Measurements from ENCODE around the gene MRRF. TPM values are rescaled to one million over a fixed set of nuclear protein-coding genes. Genes with fewer than 3 reads are reported as not detected.

The MRRF gene
- total RNA-seq, 1 experiment from 2014 or later: 42.3 TPM

GRCh38 chr9:122262073-122262472, 2.6 kb upstream of the MRRF start (continued):
- TF ChIP-seq ATF3 (CRISPR knock-in tag; conservative IDR thresholded peaks at IDR 0.05): no peak
- TF ChIP-seq PRRX2 (CRISPR knock-in tag; IDR thresholded peaks at IDR 0.05): no peak
- TF ChIP-seq TP53 (CRISPR knock-in tag; IDR thresholded peaks at IDR 0.05): no peak
- no peak for TF ChIP-seq MLX (CRISPR knock-in tag; IDR thresholded peaks at IDR 0.05)

DNA sequence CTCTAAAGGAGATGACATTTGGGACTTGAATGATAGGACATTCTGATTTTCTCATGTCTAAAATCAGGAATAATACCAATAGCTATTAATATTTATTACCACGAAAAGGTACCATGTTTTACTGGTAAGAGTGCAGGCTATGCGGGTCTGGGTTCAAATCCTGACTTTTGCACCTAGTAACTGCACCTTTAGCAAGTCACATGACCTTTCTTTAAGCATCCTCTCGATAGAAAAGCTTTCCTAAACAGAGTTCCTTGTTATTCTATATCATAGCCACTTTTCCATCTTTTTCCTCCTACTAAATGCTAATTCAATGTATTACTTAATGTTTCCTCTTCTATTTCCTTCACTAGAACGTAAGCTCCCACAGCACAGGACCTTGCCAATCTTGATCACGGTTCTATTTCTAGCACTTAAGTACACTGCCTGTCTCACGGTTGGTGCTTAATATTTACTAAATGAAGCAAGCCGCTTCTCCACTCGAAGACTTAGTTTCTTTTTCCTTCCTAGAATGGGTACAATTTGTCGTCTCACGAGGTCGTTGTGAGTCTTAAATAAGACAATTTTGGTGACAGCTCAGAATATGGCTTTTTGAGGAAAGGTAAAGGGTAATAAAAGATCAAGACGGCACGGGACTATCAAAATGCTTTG, 858 bp upstream of the MRRF start:
- H3K27ac Mint-ChIP-seq: peak overlapping the region; percentile 99
- H3K36me3 Mint-ChIP-seq: peaks cover 15% of the 10 kb centered on the region
- no peak for ATAC-seq
- CTCF ChIA-PET: interaction anchor here (1.2 to 2.5 kb wide), 5 partner anchors 73 to 165 kb away, joined by 5 to 15 read pairs (median 14); no protein-coding TSS in a partner anchor
- TF ChIP-seq FOXJ3 (CRISPR knock-in tag; IDR thresholded peaks at IDR 0.05; ENCODE audit: borderline replicate concordance) (no peak), ESRRA (CRISPR knock-in tag; IDR thresholded peaks at IDR 0.05; ENCODE audit: borderline replicate concordance) (no peak), ATF1 (CRISPR knock-in tag; IDR thresholded peaks at IDR 0.05) (no peak), CBFB (CRISPR knock-in tag; IDR thresholded peaks at IDR 0.05; ENCODE audit: low read depth) (no peak), KAT7 (CRISPR knock-in tag; IDR thresholded peaks at IDR 0.05; ENCODE audit: borderline replicate concordance) (no peak), ZNF263 (CRISPR knock-in tag; IDR thresholded peaks at IDR 0.05; ENCODE audit: low read depth) (no peak), ZNF416 (CRISPR knock-in tag; IDR thresholded peaks at IDR 0.05) (no peak)
- TF ChIP-seq, protein P1, sequence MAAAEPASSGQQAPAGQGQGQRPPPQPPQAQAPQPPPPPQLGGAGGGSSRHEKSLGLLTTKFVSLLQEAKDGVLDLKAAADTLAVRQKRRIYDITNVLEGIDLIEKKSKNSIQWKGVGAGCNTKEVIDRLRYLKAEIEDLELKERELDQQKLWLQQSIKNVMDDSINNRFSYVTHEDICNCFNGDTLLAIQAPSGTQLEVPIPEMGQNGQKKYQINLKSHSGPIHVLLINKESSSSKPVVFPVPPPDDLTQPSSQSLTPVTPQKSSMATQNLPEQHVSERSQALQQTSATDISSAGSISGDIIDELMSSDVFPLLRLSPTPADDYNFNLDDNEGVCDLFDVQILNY (CRISPR knock-in tag; IDR thresholded peaks at IDR 0.05): no peak
- TF ChIP-seq, protein P2, sequence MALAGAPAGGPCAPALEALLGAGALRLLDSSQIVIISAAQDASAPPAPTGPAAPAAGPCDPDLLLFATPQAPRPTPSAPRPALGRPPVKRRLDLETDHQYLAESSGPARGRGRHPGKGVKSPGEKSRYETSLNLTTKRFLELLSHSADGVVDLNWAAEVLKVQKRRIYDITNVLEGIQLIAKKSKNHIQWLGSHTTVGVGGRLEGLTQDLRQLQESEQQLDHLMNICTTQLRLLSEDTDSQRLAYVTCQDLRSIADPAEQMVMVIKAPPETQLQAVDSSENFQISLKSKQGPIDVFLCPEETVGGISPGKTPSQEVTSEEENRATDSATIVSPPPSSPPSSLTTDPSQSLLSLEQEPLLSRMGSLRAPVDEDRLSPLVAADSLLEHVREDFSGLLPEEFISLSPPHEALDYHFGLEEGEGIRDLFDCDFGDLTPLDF (CRISPR knock-in tag; IDR thresholded peaks at IDR 0.05): no peak
- DNase-seq (ENCODE audit: low spot score): no peak
- peaks cover 20% of the 10 kb centered on the region for H3K4me1 Mint-ChIP-seq
- H3K4me3 Mint-ChIP-seq: peak overlapping the region; percentile 95
- no peaks in the 10 kb centered on the region for H3K27me3 Mint-ChIP-seq (ENCODE audit: low read depth)
- POLR2A ChIA-PET: interaction anchor here (1.2 to 1.4 kb wide), 3 partner anchors 48 to 74 kb away, joined by 3 to 5 read pairs (median 3); no protein-coding TSS in a partner anchor
- H3K9me3 Mint-ChIP-seq: no peaks in the 10 kb centered on the region

- POLR2A ChIA-PET: interaction anchor here (0.9 to 1.4 kb wide), 7 partner anchors 10 to 139 kb away, joined by 3 to 5 read pairs (median 3); no protein-coding TSS in a partner anchor
- DNase-seq (ENCODE audit: low spot score): no peak
- no peak for TF ChIP-seq PRRX2 (CRISPR knock-in tag; IDR thresholded peaks at IDR 0.05)
- TF ChIP-seq ATF6 (CRISPR knock-in tag; IDR thresholded peaks at IDR 0.05): no peak
- no peak for TF ChIP-seq JAZF1 (CRISPR knock-in tag; IDR thresholded peaks at IDR 0.05)
- TF ChIP-seq ZNF416 (CRISPR knock-in tag; IDR thresholded peaks at IDR 0.05): no peak
- TF ChIP-seq, protein P3, sequence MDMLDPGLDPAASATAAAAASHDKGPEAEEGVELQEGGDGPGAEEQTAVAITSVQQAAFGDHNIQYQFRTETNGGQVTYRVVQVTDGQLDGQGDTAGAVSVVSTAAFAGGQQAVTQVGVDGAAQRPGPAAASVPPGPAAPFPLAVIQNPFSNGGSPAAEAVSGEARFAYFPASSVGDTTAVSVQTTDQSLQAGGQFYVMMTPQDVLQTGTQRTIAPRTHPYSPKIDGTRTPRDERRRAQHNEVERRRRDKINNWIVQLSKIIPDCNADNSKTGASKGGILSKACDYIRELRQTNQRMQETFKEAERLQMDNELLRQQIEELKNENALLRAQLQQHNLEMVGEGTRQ (CRISPR knock-in tag; IDR thresholded peaks at IDR 0.05): peak; percentile 85
- no peak for TF ChIP-seq NFYB (CRISPR knock-in tag; conservative IDR thresholded peaks at IDR 0.05; ENCODE audit: low read depth)
- TF ChIP-seq TEAD4 (CRISPR knock-in tag; IDR thresholded peaks at IDR 0.05): no peak
- TF ChIP-seq HMGA2 (CRISPR knock-in tag; IDR thresholded peaks at IDR 0.05): no peak
- no peak for TF ChIP-seq ZNF138 (CRISPR knock-in tag; conservative IDR thresholded peaks at IDR 0.05)
- TF ChIP-seq, protein P4, sequence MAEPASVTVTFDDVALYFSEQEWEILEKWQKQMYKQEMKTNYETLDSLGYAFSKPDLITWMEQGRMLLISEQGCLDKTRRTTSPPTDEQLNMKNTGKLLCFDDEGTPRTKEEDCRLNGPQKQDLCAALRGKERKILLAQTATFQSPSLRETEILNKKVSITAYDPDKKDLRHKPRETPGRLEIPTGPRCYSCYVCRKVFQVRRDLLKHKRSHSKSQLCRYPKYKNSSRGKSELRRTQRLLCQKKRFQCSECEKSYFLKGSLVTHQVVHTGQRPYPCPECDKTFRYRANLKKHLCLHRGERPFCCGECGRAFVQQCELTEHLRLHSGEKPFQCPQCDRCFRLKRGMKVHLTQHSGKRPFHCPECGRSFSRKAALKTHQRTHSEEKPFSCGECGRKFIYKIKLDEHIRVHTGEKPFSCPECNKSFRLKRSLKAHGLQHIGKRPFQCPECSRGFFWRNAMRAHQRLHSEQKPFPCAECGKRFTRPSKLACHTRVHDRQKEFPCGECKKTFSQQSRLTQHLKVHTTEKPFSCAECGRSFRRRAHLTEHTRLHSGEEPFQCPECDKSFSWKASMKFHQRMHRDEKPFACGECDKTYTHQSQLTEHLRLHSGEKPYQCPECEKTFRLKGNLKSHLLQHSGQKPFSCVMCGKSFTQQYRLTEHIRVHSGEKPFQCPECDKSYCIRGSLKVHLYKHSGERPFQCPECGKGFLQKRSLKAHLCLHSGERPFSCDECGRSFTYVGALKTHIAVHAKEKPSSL (CRISPR knock-in tag; conservative IDR thresholded peaks at IDR 0.05): no peak
- TF ChIP-seq, protein P1 (CRISPR knock-in tag; IDR thresholded peaks at IDR 0.05): no peak
Observed at GRCh38 chr9:122265149-122265915, 650 bp downstream of the MRRF start.

More at GRCh38 chr9:122265149-122265915, 650 bp downstream of the MRRF start:
- Mint-ChIP-seq H3K4me3 (peak overlapping the region; percentile 95), H3K9me3 (no peaks in the 10 kb centered on the region), H3K27me3 (ENCODE audit: low read depth) (no peaks in the 10 kb centered on the region), H3K36me3 (peaks cover 9% of the 10 kb centered on the region), H3K4me1 (peaks cover 20% of the 10 kb centered on the region), H3K27ac (peak overlapping the region; percentile 99)
- CTCF ChIA-PET: interaction anchor here (0.6 to 2.5 kb wide), 12 partner anchors 39 to 166 kb away, joined by 3 to 15 read pairs (median 6); no protein-coding TSS in a partner anchor
- peak; percentile 16 for ATAC-seq
